Measurements from ENCODE around the gene MAML1. TPM values are rescaled to one million over a fixed set of nuclear protein-coding genes. Genes with fewer than 3 reads are reported as not detected.

MAML1 gene
- polyA plus RNA-seq, 1 of the 3 experiments (the other 2 are of a cell fraction) = 8.1 TPM

- peaks cover 4% of the 10 kb centered on the region for H3F3A ChIP-seq (replicated peaks; ENCODE audit: insufficient read depth)
- H3K4me3 ChIP-seq (ENCODE audit: low read depth in 2 of 2, low read length in 1 of 2) = no peak overlapping the region
- POLR2A ChIA-PET = no interaction called here
- H3K79me2 ChIP-seq (ENCODE audit: insufficient read depth) = peaks cover 32% of the 10 kb centered on the region
- peaks cover 27% of the 10 kb centered on the region for H4K20me1 ChIP-seq (ENCODE audit: insufficient read depth)
- no peak overlapping the region for H2AFZ ChIP-seq (ENCODE audit: low read depth)
- no peaks in the 10 kb centered on the region for H3K27me3 ChIP-seq (ENCODE audit: insufficient read depth)
- H3K27ac ChIP-seq (ENCODE audit: low read depth in 2 of 2, low read length in 1 of 2) = no peak overlapping the region
- no peaks in the 10 kb centered on the region for H3K9me3 ChIP-seq
- no peak for DNase-seq
- 94% methylated on average over 2 of the region's 5 CpGs for WGBS (ENCODE audit: low lambda C conversion rate)
- H3K9ac ChIP-seq = no peak overlapping the region
- no peak overlapping the region for H3K4me2 ChIP-seq
- TF ChIP-seq EZH2phosphoT487 (IDR thresholded peaks at IDR 0.05; ENCODE audit: borderline replicate concordance, low read depth) (no peak), CTCF (IDR thresholded peaks at IDR 0.05) (no peak), YY1 (IDR thresholded peaks at IDR 0.05; ENCODE audit: low read depth) (no peak), IRF3 (IDR thresholded peaks at IDR 0.05; ENCODE audit: low read depth, low read length) (no peak), RXRA (IDR thresholded peaks at IDR 0.05; ENCODE audit: borderline replicate concordance, low read depth) (no peak), FOSL2 (IDR thresholded peaks at IDR 0.05; ENCODE audit: borderline replicate concordance, low read depth) (no peak), JUND (IDR thresholded peaks at IDR 0.05) (no peak), REST (IDR thresholded peaks at IDR 0.05; ENCODE audit: low read depth, low read length) (no peak), TCF12 (IDR thresholded peaks at IDR 0.05) (no peak), MXI1 (IDR thresholded peaks at IDR 0.05; ENCODE audit: low read depth, low read length) (no peak), RAD21 (IDR thresholded peaks at IDR 0.05; ENCODE audit: low read length) (no peak), MEF2A (IDR thresholded peaks at IDR 0.05; ENCODE audit: borderline replicate concordance, low read depth) (no peak), NRF1 (IDR thresholded peaks at IDR 0.05; ENCODE audit: low read depth, low read length) (no peak), RCOR1 (IDR thresholded peaks at IDR 0.05; ENCODE audit: low read length) (no peak), USF2 (IDR thresholded peaks at IDR 0.05; ENCODE audit: borderline replicate concordance, low read depth, low read length) (no peak), ELF1 (IDR thresholded peaks at IDR 0.05) (no peak)
- CTCF ChIA-PET = no interaction called here
- no peaks in the 10 kb centered on the region for H3K9me2 ChIP-seq
- peaks cover 0 to 49% of the 10 kb centered on the region in 2 experiments for H3K36me3 ChIP-seq (replicated peaks in 1 of 2; ENCODE audit: control insufficient read depth in 1 of 2, insufficient read depth in 2 of 2, low read length in 1 of 2)
- peaks cover 12 to 28% of the 10 kb centered on the region in 2 experiments; a peak in 3 of 4 replicates for H3K4me1 ChIP-seq (ENCODE audit: control insufficient read depth in 1 of 2, insufficient read depth in 2 of 2, low read depth in 1 of 2, low read length in 1 of 2)
Measured at GRCh38 chr5:179799644-179799973, 67.0 kb downstream of the MAML1 start.

Data from SK-N-SH (cell line).